Uterus (tissue), 2 donors: ENCODE measurements around the gene WAS.

Source experiments
- CTCF ChIP-seq, 4 experiments: fragments of 200-600 bp in 2 of 4; fragments of 450-650 bp in 2 of 4; sonication (generic) in 2 of 4; IDR thresholded peaks; one replicate each; pipeline ENCODE4 v1.5.1; 2016 to 2019; ENCODE audit warnings: antibody characterized with exemption in 4 of 4, mild to moderate bottlenecking in 2 of 4, moderate library complexity in 1 of 4
- POLR2A ChIP-seq, 2 donors: fragments of 450-650 bp; IDR thresholded peaks; one replicate each; pipeline ENCODE4 v1.6.1; 2016; ENCODE audit warnings: antibody characterized with exemption in 2 of 2, mild to moderate bottlenecking in 1 of 2, moderate library complexity in 1 of 2

GRCh38 chrX:48728653-48729052 lies 45.1 kb downstream of the WAS start:
- TF ChIP-seq CTCF (IDR thresholded peaks at IDR 0.05) (no peak), POLR2A (IDR thresholded peaks at IDR 0.05) (no peak)
